HG02870 (cell line): ENCODE data around the gene CHGA.

Source experiments
- ATAC-seq: cut with Tn5 transposase; IDR thresholded peaks from one replicate; pipeline ENCODE4 v1.9.1; 2021; ENCODE audit warnings: mild to moderate bottlenecking, moderate library complexity; ENCODE audit not compliant: unreplicated experiment

Gene CHGA

DNA sequence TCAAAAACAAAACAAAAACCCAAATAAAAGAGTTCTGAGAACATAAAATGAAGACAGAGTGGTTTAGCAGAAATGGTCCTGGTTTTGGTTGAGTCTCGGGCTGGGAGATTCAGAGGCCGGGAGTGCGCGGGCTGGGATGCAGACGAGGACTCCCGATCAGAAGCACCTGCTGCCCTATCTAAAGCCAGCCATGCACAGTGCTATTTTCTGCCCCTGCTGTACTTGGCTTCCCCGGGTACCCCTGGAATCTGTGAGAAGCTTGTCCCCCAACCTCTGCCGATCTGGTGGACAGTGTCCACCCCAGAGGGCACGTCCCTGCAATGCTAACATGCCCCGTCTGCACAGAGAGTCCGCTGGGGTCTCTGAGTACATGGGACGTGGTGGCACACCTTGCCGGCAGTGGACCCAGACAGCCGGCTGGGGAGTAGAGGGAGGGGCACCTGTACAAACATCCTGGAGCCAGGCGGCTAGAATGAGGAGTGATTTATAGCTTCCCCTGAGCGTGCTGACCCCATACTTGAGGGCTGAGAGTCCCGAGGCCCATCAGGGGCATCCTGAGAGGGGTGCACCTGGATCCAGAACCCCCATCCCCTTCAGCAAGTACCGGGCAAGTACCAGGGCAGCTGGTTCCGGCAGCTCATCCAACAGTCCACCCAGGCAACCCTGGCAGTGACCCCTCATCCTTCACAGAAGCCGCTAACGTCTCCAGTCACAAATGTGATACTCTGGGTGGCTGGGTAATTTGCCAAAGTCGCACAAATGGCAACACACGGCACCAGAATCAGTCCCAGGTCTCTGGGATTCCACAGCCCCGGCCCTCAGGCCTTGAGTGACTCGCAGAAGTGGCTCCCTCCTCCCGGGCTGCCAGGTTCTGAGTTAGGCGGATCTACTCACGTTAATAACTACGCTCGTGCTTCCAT is 37.1 kb downstream of the CHGA start:
- ATAC-seq: no peak

DNA sequence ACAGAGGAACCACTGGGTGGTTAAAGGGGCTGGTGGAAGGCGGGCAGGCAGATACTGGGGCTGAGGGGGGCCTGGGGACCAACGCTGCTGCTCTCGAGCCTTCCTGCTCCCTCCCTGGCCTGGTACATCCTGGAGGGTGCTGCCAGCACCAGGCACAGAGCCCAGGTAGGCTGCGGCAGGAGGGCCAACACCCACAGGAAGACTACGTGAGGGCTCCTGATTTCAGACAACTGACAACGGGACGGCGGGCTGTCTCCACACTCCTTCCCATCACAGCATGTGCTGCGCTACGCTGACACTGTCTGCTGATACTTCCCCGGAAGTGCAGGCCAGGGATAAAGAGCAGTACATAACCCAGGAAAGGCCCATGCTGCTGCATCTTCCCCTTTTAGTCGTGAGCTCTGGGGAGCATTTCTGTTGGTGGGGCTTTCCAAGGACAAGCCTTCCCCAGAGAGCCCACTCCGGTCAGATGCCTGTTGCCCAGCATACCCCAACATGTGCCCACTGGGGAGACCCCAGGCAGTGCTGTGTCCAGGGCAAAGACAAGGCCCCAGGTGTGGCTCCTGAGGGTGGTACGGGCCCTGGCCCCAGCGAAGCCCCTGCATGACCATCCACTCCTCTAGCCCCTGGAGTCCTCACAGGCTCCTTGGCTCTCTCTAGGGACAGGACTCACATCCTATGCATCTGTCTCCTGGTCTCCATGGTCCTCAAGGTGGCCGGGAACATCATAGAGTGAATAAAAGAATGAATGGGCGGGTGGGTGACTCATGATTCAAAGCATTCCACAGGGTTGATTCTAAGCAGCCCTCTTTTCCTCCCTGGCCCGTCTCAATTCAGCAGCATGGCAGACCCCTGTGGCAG is 38.0 kb downstream of the CHGA start:
- no peak for ATAC-seq

DNA sequence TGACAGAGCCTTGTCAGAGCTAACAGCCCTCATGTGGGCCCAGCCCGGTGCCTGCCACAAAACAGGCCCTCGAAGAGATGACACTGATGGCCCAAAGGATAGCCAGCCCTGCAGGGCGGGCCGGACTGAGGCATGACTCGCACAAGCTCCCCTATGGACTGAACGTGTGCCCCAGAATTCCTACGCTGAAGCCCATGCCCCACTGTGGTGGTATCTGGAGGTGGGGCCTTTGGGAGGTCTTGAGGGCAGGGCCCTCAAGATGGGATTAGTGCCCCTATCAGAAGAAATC is 38.6 kb downstream of the CHGA start:
- ATAC-seq: no peak

DNA sequence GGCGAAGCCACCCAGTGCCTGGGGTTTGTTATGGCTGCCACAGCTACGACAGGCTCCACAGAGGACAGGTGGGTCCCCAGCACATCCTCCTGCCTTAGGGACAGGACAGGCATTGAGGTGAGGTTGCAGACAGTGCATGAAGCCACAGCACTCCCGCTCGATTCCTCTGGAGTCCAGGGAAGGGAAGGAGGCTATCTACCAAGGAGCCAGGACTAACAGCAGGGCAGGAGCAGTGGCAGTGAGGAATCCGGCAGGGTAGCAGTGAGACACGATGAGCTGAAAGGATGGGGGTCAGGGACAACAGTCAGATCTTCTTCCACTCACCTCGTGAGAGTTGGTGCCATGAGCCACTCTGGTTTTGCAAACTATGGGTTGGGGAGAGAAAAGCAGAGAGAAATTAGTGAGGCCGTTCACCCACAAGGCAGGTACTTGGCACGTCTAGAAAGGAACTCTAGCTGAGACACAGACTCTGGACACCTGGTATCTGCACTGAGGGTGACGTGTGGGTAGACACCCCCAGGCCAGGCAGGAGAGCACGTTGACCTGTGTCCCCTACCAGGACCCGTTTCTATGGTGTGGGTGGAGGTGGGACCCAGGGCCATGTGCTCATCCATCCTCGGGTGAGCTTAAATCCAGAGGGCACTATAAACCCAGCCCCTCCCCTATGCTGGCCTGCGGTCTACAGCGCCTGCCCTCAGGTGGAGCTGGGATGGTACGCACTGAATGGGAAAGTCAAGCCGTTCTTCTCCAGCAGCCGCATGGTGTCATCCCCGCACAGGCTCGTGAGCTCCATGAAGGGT is 39.3 kb downstream of the CHGA start:
- ATAC-seq: no peak

DNA sequence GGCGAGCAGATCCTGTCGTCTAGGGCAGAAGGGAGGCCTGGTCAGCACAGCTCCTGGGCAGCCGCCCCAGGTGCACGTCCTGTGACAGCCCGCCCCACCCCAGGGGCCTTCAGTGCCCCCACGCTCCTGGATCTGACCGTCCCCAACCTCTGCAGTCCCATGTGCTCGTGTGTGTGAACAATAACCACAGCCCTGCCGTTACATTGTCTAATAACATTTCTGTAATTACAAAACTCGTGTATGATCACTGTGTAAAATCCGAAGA is 39.8 kb downstream of the CHGA start:
- no peak for ATAC-seq

DNA sequence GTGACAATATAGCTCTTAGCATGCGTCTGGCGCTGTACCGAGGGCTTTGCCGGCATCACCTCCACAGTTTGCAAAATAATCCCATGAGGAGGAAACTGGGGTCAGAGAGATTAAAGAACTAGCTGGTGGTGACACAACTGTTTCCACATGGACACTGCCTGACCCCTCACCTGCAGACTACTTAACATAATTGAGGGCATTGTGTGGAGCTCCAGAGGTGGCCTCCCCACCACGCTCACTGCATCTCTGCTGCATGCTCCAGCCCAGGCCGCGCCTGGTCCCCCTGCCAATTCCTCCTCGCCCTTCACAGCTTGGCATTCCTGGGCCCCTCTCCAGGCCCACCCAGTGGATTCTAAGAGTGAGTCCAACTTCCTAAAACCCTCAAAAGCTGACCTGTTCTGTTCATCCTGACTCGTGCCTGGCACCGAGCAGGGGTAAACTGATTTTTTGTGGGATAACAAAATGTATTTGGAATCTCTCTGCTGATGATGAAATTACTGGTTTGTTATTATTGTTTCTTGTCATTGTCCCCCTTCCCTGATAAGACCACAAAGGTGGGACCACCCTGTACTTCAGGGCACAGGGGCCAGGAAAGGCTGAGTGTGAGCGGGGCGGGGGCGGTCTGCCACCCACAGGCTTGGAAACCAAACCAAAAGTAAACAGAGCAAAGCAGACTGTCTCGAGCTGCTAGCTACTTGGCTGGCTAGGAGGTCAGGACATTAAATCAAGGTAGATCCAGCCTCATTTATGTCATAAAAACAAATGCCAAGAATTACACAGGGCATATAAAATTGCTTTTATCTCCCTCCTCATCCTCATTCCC is 40.6 kb downstream of the CHGA start:
- ATAC-seq: no peak

DNA sequence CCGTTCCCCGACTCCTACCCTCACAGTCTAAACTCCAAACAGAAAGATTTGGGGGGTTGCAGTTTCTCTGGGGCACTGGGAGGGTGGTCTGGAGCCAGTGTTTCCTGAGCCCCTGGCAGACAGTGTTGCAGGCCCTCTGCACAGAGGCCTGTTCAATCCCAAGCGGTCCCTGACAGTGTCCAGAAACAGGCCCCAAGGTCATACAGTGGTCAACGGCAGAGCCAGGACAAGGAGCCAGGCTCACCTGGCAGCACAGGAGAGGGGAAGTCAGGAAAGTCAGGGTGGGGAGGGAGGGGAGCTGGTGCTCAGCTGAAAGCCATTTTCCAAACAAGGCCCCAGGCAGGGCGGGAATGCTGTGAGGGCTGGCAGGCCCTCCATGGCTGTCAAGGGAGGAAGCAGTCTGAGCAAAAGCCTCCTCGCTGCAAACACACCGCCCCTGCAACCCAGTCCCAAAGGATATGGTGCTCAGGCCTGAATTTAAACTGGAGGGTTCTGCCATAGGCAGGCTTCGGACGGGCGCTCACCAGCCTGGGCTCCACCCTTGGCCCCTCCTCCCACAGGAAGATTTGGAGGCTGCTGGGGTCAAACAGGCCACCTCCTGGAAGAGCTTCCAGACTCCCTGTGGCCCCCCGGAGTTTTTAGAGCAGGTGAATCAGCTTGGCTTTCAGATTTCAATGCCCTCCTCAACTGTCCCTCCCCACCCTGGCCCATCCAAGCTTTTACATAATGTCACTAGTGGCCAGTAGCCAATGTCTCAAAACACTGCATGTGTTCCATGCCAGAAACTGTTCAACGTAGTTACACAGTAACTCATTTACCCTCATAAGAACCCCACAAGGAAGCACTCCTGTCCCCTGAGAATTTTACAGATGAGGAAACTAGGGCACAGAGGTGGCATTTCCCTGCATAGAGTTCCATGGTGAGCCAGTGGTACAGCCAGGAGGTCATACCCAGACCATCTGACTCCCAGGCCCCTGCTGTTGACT is 41.5 kb downstream of the CHGA start:
- ATAC-seq: no peak

DNA sequence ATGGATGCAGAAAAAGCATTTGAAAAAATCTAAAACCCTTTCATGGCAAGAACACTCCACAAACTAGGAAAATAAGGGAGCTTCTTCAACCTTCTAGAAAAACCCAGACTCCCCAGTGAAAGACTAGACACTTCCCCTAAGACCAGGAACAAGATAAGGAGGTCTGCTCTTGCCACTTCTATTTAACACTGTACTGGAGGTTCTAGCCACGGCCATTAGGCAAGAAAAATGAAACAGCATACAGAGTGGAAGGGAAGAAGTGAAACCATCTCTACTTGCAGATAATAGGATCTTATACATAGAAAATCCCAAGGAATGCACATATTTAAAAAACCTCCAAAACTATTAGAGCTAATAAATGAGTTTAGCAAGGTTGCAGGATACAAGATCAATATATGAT is 42.3 kb downstream of the CHGA start:
- no peak for ATAC-seq

DNA sequence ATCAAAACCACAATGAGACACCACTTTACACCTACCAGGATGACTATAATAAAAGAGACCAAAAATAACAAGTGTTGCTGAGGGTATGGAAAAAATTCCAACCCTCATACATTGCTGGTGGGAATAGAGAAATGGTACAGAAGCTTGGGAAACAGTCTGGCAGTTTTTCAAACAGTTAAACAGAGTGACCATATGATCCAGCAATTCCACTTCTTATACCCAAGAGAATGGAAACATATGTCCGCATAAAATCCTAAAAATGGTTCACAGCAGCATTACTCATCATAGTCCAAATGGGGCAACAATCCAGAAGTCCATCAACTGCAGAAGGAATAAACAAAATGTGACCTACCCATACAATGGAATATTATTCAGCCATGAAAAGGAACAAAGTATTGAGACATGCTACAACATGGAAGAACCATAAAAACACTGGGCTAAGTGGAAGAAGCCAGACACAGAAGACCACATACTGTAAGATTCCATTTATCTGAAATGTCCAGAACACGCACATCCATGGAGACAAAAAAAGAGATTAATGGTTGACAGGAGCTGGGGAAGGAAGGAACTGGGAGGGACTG is 44.5 kb downstream of the CHGA start:
- no peak for ATAC-seq

DNA sequence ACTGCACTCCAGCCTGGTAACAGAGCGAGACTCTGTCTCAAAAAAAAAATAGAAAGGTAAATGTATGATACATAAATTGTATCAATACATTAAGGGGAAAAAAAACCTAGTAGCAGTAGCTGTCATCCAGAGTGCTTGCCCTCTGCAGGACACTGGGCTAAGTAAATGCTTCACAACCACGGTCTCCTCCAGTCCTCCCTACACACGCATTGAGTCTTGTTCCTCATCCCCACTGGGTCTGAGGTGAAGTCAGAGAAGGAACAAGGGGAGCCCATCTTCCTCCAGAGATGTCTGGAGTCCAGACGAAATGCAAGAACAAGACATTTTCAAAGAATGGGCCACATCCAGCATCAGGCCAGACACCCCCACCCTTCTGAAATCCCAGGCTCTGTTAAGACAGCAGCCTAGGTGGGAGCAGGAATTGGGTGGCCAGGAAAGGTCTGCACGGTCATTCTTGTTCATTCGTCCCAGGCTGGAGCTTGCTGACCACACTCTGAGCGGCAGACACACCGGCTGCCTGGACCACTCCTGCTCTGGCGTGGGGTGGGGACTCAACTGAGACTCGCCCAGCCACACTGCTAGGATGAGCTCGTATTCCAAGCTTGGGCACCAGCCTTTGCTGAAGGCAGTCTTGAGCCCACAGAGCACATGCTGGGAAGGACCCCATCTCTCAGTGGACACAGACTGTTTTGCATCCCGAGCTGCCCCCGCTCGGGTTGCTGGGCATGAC is 45.5 kb downstream of the CHGA start:
- ATAC-seq: no peak

DNA sequence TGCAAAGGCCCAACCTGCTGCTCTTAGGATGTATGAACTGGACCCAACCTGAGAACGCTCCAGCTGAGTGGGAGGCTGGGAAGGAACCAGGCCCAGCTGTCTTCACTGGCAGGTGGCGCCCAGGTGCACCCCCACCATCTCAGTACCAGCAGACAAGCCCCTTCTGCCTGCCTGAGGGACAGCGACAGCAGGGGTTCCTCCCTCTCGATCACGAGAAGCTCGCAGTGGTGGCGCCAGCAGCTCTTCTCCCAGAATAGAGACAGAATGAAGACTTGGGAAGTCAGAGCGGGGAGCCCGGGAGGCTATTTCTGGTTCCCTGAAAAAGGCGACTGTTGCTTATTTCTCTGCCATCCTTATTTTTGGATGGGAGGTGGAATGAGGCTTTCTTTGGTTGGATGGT is 46.5 kb downstream of the CHGA start:
- ATAC-seq: no peak

DNA sequence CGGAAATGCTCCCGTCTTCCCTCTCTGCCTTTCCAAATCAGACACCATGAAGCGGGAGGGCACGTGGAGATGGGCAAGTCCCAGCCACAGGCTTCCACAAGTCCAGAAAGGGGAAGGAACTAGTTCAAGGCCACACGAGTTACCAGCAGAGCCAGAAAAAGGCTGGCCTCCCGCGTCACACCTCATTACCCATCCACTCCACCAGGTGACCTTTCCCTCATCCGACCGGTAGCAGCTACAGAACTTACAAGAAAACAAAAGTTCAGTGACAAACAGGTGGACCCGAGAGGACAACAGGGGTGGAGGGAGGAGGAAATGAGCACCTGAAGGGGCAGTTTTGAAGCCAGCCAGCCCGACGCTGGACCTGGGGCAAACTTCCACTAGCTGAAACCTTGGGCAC is 46.9 kb downstream of the CHGA start:
- no peak for ATAC-seq

DNA sequence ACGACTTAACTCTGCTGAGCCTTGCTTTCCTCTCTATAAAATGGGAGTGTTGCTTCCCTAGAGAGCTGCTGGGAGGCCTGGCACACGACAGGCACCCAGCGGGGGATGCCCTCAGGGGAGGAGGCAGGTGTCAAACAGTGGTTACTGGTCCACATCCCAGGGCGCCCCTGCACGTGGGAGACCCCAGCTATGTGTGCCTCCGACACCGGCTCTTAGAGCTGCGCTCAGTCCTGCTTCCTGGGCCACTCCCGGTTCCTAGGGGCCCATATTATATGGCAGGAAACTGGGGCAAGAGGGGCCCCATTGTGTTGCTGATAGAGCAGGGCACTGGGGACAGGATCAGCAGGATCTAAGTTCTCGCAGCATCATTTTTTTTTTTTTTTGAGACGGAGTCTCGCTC is 47.3 kb downstream of the CHGA start:
- ATAC-seq: no peak

DNA sequence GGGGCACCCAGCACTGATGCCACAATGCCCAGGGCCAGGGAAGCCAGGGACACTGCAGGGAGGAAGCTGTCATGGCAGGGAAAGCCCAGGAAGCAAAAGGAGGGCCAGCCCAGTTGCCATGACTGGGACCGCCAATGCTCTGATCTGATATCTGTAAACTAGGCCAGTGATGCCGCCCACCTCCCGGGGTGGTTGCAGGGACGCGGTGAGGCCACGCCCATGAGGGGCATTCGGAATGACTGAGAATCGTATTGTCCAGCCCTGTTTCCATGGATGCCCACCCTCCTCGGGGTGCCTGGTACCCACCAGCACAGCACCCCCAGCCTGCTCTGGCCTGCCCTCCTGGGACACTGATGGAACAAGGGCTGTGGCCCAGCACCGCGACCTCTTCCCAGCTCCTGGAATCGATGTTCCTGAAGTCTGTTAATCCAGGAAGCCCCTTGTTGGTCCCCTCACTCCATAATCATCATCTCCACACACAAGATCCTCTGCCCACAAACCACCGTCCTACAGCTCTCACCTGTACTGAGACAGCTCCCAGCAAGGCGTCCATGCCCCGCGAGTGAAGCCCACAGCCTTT is 48.7 kb downstream of the CHGA start:
- ATAC-seq: no peak

DNA sequence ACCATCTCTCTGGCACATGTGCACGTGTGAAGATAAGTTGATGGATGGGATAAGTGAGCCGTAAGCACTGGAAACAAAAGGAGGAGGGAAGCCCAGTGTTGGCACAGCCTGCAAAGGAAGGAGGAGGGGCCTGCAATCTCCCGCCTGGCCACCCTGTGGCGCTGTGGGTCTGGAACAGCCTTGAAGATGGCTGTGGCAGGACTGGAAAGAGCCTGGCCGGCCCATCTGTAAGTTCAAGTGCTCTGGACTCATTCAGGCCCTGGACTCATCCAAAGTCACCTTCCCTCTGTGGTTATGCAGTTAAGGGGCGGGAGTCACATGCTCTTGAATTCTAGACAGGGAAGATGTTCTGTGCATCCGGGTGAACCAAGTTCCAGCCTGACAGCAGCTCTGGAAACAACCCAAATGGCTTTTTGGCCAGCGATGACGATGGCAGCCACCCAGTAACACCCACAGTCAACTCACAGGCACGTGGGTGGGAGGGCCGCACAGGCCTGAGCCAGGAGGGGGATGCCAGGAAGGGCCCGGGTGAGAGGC is 50.4 kb downstream of the CHGA start:
- no peak for ATAC-seq

DNA sequence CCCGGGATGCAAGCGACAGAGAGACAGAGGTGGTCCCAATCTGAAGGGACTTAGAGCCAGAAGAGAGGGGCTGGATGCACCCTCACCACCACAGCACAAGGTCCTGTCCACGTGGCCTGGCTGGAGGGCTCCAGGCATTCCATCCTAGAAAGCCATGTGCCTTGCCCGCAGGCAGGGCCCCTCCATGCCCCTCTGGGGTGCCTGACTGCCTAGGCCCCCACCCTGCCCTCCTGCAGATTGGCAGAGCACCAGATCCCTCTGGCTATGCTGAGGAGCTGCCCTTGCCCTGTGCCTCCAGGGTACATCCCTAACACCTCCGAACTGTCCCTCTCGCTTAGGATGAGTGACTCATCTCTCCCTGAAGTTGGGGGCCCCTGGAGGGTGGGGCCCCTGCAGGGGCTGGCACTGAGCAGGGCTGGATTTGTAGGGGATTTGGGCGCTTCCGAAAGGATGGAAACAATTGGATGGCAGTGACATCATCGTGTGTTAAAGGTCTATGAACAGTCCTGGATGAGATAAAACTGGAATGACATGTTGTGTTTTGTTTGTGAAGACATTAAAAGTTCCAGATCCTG is 50.9 kb downstream of the CHGA start:
- ATAC-seq: no peak

DNA sequence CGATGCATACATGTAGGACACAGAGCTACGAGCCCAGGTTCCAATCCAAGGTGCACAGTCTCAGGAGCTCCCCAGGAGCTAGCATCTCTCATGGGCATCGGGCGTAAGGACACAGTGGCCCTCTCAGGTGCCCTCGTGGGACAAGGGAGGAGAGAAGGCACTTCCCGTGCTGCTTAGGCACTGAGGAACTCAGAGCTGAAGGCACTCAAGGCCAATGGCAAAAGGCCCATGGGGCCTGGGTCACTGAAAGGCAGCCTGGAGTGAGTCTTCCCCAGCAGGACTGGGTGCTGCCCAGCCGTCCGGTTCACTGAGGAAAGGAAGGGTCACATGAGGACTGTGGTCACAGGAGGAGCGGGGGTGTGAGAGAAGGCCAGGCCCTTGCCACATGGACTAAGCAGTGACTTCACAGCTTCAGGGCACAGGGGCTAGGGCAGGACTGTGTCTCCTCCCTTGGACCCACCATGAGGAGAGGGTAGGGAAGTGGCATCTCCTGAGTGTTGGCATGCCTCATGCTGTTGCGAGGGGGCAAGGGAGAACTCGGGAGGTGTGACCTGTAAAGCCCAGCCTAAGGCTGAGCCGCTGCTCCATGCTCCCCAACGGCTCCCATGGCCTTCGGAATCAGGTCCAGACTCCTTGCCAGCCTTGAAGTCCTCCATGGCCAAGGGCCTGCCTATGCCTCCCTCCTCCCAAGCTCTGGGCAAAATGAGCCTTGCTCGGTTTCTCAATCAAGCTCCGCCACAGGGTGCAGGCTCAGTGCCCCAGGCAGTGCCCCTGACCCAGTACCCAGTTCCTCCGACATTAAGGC is 51.8 kb downstream of the CHGA start:
- no peak for ATAC-seq
